GM13976 (cell line): ENCODE results near the gene ARL4D.

Experiments
- DNase-seq: peaks from one replicate; pipeline ENCODE4 v3.0.0; 2012; ENCODE audit warnings: low spot score
- in situ Hi-C: fragments of 300-500 bp; cut with MboI; formaldehyde crosslinking; loops from one replicate; pipeline ENCODE4 v1.12.0; 2022; ENCODE audit warnings: low sequenced_read_pairs, mixed read lengths, inconsistent platforms; ENCODE audit not compliant: unreplicated experiment
- TF ChIP-seq, protein P1 (sequence below): IDR thresholded peaks from 2 replicates; pipeline ENCODE4 v1.5.1; 2012; ENCODE audit warnings: borderline replicate concordance, mild to moderate bottlenecking; ENCODE audit not compliant: insufficient read depth; ENCODE audit errors: extremely low read depth, missing control alignments, control extremely low read depth

ARL4D gene

DNA sequence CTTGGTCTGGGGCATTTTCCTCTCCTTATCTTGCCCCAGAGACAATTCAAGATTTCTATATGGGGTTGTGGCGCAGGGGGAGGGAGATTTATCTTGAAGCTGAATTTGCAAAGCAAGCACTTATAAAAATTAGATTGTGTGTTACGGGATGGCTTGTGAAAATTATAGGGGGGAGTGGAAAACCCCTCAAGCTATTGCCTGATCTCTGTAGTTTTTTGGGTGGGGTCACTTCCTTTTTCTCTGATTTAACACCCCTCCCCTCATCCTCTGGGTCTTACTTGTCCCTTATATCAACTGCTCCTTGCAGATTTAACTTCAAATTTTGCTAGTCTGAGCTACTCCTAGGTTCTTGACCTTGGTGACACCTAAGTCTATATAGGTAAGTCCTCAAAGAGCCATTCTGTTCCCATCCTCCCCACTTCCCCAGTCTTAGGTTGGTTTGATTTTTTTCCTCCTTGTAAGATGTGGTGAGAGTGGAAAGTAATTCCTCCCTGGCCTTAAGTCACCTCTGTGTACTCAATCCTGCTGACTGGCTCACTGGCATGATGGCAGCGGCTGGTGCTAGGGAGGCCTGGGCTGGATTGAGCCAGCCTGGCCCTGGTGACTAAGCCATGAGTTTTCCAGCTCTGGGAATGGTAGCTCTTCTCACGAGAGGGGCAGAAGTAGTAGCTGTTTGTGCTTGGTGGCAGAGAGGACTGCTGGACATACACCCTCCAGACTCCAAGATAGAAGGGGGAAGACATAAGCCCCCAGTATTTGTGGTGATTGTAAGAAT is 2.3 kb downstream of the ARL4D start:
- DNase-seq, result no peak
- in situ Hi-C loops, result no loop called here
- TF ChIP-seq, protein P1, sequence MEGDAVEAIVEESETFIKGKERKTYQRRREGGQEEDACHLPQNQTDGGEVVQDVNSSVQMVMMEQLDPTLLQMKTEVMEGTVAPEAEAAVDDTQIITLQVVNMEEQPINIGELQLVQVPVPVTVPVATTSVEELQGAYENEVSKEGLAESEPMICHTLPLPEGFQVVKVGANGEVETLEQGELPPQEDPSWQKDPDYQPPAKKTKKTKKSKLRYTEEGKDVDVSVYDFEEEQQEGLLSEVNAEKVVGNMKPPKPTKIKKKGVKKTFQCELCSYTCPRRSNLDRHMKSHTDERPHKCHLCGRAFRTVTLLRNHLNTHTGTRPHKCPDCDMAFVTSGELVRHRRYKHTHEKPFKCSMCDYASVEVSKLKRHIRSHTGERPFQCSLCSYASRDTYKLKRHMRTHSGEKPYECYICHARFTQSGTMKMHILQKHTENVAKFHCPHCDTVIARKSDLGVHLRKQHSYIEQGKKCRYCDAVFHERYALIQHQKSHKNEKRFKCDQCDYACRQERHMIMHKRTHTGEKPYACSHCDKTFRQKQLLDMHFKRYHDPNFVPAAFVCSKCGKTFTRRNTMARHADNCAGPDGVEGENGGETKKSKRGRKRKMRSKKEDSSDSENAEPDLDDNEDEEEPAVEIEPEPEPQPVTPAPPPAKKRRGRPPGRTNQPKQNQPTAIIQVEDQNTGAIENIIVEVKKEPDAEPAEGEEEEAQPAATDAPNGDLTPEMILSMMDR, result no peak

DNA sequence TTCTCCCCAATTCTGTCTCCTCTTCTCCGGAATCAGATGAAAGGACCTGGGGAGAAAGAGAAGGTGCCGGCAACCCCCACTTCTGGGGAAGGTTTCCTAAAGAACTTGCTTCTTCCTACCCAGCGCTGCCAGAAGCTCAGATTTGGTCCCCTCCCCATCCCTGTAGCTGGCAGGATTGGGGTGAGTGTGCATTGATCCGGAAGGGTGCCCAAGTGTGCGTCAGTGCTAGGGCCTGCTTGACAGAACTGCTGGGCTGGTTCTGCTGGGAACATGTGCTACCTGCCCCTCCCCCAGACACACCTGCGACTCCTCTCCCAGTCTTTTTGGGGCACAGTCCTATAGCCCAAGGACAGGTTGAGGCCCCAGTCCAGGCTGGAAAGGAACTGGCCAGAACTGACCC is 3.3 kb downstream of the ARL4D start:
- in situ Hi-C loops, result no loop called here

DNA sequence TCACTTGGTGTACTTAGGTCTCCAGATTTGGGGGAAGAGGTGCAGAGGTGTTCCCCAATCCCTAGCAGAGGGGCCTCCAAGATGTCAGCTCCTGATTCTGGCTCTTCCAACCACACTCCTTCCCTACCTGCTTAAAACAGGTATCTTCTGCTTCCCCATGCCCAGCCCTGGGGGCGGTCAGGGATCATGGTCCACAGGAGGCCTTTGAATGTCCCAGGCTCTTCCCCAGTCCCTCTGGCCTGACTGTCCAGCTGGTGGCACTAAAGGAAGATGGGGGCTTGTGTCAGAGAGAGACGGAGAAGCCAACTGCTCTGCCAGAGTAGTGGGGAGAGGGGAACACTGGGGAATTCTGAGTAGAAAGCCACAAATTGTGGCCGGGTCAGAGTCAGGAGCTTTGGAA is 3.8 kb downstream of the ARL4D start:
- no peak for DNase-seq
- in situ Hi-C loops, result no loop called here
- TF ChIP-seq, protein P1, result no peak

More for the DNA sequence above, 3.3 kb downstream of the ARL4D start:
- TF ChIP-seq, protein P1, result no peak
- DNase-seq, result no peak

DNA sequence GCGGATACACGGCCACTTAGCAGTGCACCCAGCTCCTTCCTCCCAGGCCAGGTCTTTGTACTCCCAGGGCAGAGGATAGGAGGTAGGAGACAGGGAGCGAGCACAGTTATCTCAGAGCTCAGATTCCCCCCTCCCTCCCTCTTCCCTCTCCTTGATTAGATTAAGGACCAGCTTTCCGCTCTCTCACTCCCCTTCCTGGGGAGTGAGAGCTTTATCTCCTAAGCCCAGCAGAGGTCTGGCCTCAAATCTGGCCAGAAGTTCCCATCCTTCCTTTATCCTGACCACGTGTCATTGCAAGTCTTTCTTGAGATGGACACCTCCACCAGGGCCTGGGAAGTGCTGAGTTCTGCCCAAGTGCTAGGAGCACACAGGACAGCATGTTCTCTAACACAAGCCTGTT is 5.1 kb downstream of the ARL4D start:
- TF ChIP-seq, protein P1, result no peak
- DNase-seq, result no peak
- in situ Hi-C loops, result no loop called here

DNA sequence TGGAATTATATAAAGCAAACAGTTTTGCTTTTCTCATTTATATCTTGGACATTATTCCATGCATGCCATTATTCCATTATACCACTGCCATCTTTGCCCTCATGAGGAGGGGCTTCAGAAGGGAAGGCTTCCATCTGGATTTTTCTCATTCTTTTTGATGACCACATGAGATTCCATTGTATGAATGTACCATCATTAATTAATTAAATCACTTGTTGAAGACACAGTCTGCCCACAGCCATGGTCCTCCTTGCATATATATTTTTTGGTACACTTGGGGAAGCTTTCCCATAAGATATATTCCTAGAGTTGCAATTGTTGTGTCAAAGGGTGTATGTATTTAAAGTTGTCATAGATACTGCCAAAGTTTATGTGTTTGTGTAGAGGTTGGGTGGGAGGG is 7.1 kb downstream of the ARL4D start:
- TF ChIP-seq, protein P1, result no peak
- in situ Hi-C loops, result no loop called here
- no peak for DNase-seq

DNA sequence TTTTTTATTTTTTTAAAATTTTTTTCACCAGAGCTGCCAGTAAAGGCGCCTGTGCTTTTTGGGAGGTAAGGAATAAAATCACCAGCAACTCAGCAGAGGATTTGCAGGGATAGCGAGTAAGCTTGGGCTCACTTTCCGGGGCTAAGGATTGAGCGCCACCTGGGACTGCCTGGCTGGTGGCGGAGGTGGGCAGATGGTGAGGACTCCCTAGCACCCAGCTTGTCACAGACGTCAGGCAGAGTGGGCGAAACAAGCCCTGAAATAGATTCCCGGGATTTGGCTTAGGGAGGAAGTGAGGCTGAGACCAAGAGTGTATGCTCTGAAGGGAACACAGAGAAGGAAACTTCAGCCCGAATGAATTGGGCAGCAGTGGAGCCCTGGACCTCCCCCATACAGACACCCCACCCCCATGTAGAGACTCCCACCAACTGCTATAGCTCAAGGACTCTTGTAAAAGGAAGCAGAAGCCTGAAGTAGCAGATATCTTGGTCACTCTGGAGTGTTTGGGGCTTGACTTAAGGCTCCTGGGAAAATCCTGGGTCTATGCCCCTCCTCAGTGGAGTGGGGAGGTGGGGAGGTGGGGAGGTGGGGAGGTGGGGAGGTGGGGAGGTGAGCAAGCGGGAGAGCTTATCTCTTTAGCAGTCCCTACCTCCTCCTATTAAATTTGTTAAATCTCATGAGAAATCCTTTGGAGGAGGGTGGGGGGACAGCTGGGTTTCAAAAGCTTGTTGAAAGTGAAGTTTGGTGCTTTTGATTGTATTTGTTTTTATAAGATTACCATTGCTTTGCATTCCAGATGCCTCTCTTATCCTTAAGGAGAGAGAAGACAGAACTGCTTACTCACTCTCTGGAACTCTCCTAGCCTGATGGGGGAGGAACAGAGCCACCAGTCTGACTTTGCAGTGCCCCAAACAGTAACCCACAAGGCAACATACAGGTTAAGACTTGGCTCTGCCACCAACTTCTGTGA is 8.2 kb downstream of the ARL4D start:
- DNase-seq, result no peak
- in situ Hi-C loops, result no loop called here
- TF ChIP-seq, protein P1, result no peak
